Measurements from ENCODE around the gene BRPF1. TPM values are rescaled to one million over a fixed set of nuclear protein-coding genes. Genes with fewer than 3 reads are reported as not detected.

Gene BRPF1
- polyA plus RNA-seq, 10 donors: 10.8 to 17.3 (median 12.9) TPM

DNA sequence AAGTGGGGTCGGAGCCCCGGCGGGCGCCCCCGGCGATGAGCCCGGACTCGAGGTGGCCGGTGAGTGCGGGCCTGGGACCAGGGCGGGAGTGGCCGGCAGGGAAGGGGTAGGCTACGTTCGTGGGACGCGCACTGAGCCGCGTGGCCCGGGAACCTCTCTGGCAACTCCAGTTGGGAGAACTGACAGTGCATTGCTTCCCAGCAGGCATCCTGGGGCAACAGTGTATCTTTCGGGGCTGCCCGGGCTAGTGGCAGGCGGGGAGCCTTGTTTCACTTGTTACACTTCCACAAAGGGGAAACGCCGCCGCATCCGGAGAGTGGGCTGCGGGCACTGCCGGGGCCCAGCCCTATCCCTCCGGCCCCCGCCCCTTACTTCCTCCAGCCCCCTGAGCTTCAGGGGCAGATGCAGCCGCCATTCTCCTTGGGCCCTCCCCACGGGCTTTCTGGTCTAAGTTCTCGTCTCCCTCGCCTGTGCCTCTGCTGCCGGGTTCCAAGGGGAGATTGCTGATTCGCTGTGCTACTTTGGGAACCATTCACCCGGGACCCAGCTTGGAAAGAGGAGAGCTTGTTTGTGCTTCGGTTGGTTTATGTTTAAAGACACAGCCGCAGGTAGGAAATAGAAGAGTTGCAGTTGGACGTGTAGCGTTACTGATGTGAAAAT, 675 bp downstream of the BRPF1 start:
- DNase-seq: peak in 1 of 3 donors; percentile 24

DNA sequence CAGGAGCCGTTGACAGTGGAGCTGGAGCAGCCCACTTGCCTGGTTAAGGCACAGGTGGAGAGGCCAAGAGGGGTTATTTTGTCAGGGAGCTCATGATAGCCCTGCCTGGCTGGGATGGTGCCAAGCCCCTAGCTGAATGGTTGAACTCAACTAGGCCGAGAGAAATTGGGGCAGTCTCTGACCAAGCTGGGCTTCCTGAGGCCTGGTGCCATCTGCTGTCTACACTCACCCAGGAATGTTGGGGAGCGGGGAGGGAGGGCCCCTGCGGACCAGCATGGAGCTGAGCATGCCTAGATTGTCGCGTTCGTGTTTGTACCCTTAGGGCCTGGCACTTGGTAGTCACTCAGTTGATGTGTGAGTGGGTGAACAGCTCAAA, 1.2 kb downstream of the BRPF1 start:
- no peak for DNase-seq

DNA sequence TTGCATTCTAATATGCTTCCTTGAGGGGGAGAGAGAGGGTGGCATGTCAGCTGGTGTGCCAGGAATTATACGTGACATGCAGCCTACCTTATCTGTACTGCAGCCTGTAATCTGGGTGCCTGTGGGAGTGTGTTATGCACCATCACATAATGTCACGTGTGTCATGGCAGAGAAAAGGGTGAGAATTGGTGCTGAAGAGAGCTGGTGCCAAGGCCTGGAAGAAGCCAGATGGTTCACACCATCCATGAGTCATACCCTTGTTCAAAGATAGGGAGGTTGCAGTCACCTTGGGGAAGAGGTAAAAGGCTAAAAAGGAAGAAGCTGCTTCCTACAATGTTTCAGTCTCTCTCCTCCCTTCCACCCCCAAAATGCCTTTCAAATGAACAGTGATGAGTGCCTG, 5.3 kb downstream of the BRPF1 start:
- no peak for DNase-seq

DNA sequence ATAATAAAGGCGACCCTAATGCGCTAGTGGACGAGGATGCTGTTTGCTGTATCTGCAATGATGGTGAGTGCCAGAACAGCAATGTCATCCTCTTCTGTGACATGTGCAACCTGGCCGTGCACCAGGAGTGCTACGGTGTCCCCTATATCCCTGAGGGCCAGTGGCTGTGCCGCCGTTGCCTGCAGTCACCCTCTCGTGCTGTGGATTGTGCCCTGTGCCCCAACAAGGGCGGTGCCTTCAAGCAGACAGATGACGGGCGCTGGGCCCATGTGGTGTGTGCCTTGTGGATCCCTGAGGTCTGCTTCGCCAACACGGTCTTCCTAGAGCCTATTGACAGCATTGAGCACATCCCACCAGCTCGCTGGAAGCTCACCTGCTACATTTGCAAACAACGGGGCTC, 7.6 kb downstream of the BRPF1 start:
- DNase-seq: no peak

DNA sequence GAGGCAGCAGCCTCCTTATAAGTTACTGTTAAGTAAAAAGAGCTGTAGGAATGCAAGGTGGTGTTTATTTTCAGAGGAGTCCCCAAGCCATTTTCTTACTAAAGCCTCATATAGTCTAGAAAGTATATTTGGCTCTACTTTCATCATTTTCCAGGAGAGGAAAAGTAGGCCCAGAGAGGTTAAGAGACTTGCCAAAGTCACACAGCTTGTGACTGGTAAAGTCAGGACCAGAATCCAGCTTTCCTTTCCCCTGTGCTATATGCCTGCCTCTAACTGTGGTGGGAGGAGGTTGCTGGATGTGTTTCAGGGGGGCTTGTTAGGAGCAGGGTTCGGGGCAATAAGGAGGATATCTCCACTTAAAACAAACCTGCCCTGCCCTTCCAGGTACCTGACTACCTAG, 11.0 kb downstream of the BRPF1 start:
- DNase-seq: no peak

GRCh38 chr3:9743548-9743947, 12.0 kb downstream of the BRPF1 start:
- DNase-seq: no peak

DNA sequence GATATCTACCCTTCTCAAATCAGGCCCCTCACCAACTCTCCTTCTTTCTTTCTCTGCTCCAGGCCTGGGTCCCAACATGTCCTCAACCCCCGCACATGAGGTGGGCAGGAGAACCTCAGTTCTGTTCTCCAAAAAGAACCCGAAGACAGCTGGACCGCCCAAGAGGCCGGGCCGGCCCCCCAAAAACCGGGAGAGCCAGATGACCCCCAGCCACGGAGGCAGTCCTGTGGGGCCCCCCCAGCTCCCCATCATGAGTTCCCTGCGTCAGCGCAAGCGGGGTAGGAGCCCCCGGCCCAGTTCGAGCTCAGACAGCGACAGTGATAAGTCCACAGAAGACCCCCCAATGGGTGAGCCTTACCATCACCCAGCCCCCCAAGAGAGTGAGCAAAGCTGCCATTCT, 12.6 kb downstream of the BRPF1 start:
- DNase-seq: no peak

DNA sequence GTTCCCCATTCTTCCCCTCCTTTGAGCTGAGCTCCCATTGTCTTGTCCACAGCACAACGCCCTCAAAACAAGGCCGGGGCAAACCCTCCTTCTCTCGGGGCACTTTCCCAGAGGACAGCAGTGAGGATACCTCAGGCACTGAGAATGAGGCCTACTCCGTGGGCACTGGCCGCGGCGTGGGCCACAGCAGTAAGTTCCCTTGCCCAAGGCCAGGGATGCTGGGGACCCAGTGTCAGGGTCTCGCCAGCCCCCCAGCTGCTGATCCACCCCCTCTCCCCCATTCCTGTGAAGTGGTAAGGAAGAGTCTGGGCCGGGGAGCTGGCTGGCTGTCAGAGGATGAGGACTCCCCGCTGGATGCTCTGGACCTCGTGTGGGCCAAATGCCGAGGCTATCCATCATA, 14.0 kb downstream of the BRPF1 start:
- DNase-seq: no peak

GRCh38 chr3:9746330-9746729, 14.8 kb downstream of the BRPF1 start:
- DNase-seq: peak in 1 of 3 donors; percentile 51

DNA sequence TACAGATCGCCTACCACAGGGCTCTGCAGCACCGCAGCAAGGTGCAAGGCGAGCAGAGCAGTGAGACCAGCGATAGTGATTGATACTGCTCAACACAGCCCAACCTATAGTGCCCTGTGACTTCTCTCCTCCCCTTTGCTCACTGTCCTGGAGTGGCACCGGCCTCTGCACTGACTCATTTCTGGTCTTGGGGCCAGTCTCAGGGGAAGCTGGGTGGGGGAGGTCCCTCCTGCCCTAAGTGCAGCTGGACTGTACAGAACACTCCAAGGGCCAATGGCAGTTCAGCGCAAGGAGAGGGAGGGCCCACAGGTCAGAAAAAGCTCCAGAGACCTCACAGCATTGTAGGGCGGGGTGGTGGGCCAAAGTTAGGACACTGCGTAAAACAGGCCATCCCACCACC, 15.7 kb downstream of the BRPF1 start:
- no peak for DNase-seq

DNA sequence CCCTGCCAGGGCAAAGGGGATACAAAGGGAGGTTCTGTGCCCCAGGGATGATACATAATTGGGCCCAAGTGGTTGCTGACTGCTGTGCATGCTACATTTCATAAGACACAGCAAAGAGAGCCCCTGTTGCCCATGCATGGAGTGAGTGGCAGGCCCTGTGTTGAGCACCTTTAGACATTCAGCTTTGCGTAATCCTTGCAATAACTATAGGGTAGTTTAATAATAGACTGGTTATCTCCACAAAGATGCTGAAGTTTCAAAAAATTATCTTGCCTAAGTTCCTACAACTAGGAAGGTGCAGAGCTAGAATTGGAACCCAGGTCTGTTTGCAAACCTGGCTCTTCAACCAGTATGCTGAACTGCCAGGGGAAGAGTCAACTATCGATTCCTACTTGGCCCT, 16.5 kb downstream of the BRPF1 start:
- DNase-seq: no peak

DNA sequence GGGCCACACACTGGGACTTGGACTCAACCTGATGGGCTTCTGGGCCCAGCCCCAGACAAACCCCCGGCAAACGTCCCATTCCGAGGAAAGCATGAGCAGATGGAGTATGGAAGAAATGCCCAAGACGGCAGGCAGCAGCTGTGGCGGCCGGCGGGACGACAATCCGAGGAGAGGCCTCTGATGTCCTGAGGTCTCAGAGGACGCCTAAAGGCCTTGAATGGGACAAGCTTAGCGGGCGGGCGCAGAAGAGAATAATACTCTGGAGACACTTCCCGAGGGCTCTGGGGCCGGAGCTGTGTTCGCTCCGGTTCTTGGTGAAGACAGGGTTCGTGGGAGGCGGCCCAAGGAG, 17.7 kb downstream of the BRPF1 start:
- DNase-seq: peak in 1 of 3 donors; percentile 56

DNA sequence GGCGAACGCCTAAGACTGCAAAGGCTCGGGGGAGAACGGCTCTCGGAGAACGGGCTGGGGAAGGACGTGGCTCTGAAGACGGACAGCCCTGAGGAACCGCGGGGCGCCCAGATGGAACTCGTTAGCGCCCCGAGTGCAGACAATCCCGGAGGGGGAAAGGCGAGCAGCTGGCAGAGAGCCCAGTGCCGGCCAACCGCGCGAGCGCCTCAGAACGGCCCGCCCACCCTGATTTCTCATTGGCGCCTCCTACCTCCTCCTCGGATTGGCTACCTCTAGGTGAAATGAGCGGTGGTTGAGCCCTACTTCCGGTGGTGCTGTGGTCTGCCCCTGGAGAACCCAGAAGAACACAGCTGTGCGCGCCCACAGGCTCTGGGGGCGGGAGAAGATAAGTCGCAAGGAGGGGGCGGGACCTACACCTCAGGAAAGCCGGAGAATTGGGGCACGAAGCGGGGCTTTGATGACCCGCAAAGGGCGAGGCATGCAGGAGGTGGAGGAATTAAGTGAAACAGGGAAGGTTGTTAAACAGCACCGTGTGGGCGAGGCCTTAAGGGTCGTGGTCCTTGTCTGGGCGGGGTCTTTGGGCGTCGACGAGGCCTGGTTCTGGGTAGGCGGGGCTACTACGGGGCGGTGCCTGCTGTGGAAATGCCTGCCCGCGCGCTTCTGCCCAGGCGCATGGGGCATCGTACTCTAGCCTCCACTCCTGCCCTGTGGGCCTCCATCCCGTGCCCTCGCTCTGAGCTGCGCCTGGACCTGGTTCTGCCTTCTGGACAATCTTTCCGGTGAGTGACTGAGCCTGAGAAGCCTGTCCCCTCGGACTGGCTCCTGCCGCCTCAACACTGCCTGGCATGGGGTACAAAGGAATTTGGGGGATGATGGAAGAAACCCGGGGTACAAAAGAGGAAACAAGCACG, 18.4 kb downstream of the BRPF1 start, which contains the start of gene OGG1:
OGG1 (plus strand) TSS at position 308 of the 911 bp plus-strand sequence; CDS start at position 643, 335 bp downstream.
- DNase-seq: peak; percentile 96 to 99 (median 99)

DNA sequence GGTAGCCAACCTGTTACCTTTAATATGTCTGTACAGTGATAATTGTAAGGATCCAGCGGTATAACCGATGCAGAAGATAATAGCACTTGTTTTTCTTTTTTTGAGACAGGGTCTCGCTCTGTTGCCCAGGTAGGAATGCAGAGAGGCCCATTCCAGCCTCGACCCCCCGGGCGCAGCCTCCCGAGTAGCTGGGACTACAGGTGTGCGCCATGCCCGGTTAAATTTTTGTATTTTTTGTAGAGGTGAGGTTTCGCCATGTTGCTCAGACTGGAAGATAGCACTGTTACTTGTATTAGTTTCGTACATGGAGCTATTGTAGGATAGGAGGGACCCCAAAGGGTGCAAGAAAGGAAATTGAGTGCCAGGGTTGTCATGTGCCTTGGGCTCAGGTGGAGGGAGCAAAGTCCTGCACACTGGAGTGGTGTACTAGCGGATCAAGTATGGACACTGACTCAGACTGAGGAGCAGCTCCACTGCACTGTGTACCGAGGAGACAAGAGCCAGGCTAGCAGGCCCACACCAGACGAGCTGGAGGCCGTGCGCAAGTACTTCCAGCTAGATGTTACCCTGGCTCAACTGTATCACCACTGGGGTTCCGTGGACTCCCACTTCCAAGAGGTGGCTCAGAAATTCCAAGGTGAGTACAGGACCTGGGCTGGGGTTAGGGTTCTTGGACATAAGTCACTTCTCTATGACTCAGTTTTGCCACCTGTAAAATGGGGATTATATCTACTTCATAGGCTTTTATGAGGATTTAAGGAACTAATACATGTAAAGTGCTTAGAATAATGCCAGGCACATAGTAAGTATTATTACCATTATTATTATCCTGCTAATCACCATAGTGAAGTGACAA, 19.2 kb downstream of the BRPF1 start:
- no peak for DNase-seq

GRCh38 chr3:9754678-9755077, 23.1 kb downstream of the BRPF1 start:
- DNase-seq: no peak

DNA sequence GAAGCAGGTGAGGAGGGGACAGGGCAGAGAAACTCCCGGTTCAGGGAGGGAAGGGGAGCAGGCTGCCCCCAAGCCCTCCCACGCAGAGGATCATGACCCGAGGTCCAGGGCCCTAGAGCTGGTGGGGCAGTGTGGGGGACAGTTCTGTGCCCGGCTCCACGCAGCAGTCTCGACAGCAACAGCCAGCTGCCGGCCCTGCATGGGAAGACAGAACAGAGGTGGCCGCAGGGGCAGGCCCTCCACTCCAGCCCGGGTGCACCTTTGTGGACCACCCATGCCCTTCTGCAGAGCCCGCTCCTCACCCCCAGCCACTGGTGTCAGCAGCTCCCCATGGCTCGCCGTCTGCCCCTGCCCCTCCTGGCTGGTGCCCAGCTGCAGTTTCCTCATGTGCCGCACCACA, 25.9 kb downstream of the BRPF1 start:
- DNase-seq: no peak

GRCh38 chr3:9760779-9761505, 29.4 kb downstream of the BRPF1 start:
- DNase-seq: no peak

- DNase-seq: no peak
These were observed 30.4 kb downstream of the BRPF1 start for GRCh38 chr3:9761919-9762318.

DNA sequence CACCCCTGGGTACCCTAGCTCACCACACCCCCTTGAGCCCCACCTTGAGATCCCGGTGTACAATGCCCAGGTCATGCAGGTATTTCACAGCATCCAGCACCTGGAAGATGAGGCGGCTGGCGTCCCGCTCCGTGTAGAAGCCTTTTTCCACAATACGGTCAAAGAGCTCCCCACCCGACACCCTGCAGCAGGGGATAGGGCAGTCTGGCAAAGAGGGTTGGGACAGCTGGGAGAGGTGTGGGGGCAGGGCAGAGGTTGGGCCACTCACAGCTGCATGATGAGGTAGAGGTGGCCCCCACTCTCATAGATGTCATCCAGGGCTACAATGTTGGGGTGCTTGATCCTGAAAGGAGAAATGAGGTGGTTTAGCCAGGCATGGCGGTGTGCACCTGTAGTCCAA, 31.3 kb downstream of the BRPF1 start:
- no peak for DNase-seq

GRCh38 chr3:9765865-9766264, 34.3 kb downstream of the BRPF1 start:
- DNase-seq: no peak

- DNase-seq: no peak
These were observed 35.9 kb downstream of the BRPF1 start for GRCh38 chr3:9767418-9767817.

Data from muscle of back (tissue), 11 donors.